HG02840 (cell line): Measurements from ENCODE around the gene SMIM35.

Experiments used
- ATAC-seq: cut with Tn5 transposase; IDR thresholded peaks from one replicate; pipeline ENCODE4 v1.9.1; 2021; ENCODE audit warnings: mild to moderate bottlenecking, moderate library complexity, moderate number of reproducible peaks; ENCODE audit not compliant: unreplicated experiment, low FRiP score

Gene SMIM35

GRCh38 chr11:118046051-118046963, 40.5 kb downstream of the SMIM35 start:
- ATAC-seq = no peak

- ATAC-seq = no peak
These were observed 41.6 kb downstream of the SMIM35 start for GRCh38 chr11:118045191-118045590.

- no peak for ATAC-seq
These were observed 44.0 kb downstream of the SMIM35 start for GRCh38 chr11:118042796-118043195.

GRCh38 chr11:118042141-118042540, 44.6 kb downstream of the SMIM35 start:
- no peak for ATAC-seq

- no peak for ATAC-seq
These were observed 53.3 kb downstream of the SMIM35 start for GRCh38 chr11:118033443-118033842.

GRCh38 chr11:118028626-118029025, 58.1 kb downstream of the SMIM35 start:
- ATAC-seq = no peak

- no peak for ATAC-seq
These were observed 59.1 kb downstream of the SMIM35 start for GRCh38 chr11:118027694-118028093.

GRCh38 chr11:118021146-118021545, 65.6 kb downstream of the SMIM35 start:
- ATAC-seq = no peak

GRCh38 chr11:118018401-118018800, 68.4 kb downstream of the SMIM35 start:
- ATAC-seq = no peak

GRCh38 chr11:118017631-118018315, 69.0 kb downstream of the SMIM35 start:
- ATAC-seq = no peak

GRCh38 chr11:118017111-118017510, 69.7 kb downstream of the SMIM35 start:
- ATAC-seq = no peak

- no peak for ATAC-seq
These were observed 70.7 kb downstream of the SMIM35 start for GRCh38 chr11:118016104-118016503.

- no peak for ATAC-seq
These were observed 71.3 kb downstream of the SMIM35 start for GRCh38 chr11:118015385-118015841.

- no peak for ATAC-seq
These were observed 72.7 kb downstream of the SMIM35 start for GRCh38 chr11:118014022-118014421.

- ATAC-seq = no peak
These were observed 74.6 kb downstream of the SMIM35 start for GRCh38 chr11:118012083-118012669.

- ATAC-seq = peak; percentile 65
These were observed 75.9 kb downstream of the SMIM35 start for GRCh38 chr11:118010738-118011461.

- ATAC-seq = peak; percentile 1
These were observed 76.7 kb downstream of the SMIM35 start for GRCh38 chr11:118009864-118010737.

GRCh38 chr11:118008271-118008911, 78.4 kb downstream of the SMIM35 start:
- ATAC-seq = no peak
